ENCODE measurements around the gene ARHGEF16.

DNA sequence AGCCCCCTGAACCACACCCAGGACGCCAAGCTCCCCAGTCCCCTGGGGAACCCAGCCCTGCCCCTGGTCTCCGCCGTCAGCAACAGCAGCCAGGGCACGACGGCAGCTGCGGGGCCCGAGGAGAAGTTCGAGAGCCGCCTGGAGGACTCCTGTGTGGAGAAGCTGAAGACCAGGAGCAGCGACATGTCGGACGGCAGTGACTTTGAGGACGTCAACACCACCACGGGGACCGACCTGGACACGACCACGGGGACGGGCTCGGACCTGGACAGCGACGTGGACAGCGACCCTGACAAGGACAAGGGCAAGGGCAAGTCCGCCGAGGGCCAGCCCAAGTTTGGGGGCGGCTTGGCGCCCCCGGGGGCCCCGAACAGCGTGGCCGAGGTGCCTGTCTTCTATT is 42.7 kb upstream of the ARHGEF16 start:
- TF ChIP-seq, protein P1, sequence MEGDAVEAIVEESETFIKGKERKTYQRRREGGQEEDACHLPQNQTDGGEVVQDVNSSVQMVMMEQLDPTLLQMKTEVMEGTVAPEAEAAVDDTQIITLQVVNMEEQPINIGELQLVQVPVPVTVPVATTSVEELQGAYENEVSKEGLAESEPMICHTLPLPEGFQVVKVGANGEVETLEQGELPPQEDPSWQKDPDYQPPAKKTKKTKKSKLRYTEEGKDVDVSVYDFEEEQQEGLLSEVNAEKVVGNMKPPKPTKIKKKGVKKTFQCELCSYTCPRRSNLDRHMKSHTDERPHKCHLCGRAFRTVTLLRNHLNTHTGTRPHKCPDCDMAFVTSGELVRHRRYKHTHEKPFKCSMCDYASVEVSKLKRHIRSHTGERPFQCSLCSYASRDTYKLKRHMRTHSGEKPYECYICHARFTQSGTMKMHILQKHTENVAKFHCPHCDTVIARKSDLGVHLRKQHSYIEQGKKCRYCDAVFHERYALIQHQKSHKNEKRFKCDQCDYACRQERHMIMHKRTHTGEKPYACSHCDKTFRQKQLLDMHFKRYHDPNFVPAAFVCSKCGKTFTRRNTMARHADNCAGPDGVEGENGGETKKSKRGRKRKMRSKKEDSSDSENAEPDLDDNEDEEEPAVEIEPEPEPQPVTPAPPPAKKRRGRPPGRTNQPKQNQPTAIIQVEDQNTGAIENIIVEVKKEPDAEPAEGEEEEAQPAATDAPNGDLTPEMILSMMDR (IDR thresholded peaks at IDR 0.05 in 4 of 5, conservative IDR thresholded peaks at IDR 0.05 in 1 of 5) = no peak
- no peak for TF ChIP-seq POLR2A (IDR thresholded peaks at IDR 0.05)

Data from gastrocnemius medialis (tissue), 4 donors.